Measurements from ENCODE around the gene SIX6.
"Not testable (repeated sequence)": the region's sequence is repeated elsewhere in the genome, so short reads cannot be mapped to it uniquely, and the experiment has no call there.

Gene SIX6

GRCh38 chr14:60508707-60509437 is at the start of gene SIX6:
Gene SIX6 (plus strand): TSS chr14:60509146. CDS start chr14:60509399, 253 bp downstream.
- no peak for DNase-seq

- DNase-seq = not testable (repeated sequence)
These were observed 28.7 kb upstream of the SIX6 start for GRCh38 chr14:60480248-60480647.

GRCh38 chr14:60482743-60483142 is 26.2 kb upstream of the SIX6 start:
- DNase-seq = no peak

GRCh38 chr14:60485057-60485597 is 23.8 kb upstream of the SIX6 start:
- no peak for DNase-seq

GRCh38 chr14:60485598-60486251 is 23.2 kb upstream of the SIX6 start, which contains the start of gene C14orf39:
Gene C14orf39 (minus strand): TSS chr14:60486063. CDS start chr14:60485078, 985 bp downstream.
- no peak for DNase-seq

- DNase-seq = no peak
These were observed 21.7 kb upstream of the SIX6 start for GRCh38 chr14:60487211-60487610.

GRCh38 chr14:60488175-60488574 is 20.8 kb upstream of the SIX6 start:
- DNase-seq = no peak

GRCh38 chr14:60490270-60490669 is 18.7 kb upstream of the SIX6 start:
- DNase-seq = no peak

GRCh38 chr14:60495946-60496345 is 13.0 kb upstream of the SIX6 start:
- no peak for DNase-seq

- no peak for DNase-seq
These were observed 6.4 kb upstream of the SIX6 start for GRCh38 chr14:60502541-60502940.

GRCh38 chr14:60505448-60505847 is 3.5 kb upstream of the SIX6 start:
- DNase-seq = no peak

GRCh38 chr14:60506010-60506409 is 2.9 kb upstream of the SIX6 start:
- no peak for DNase-seq

- DNase-seq = no peak
These were observed 2.4 kb upstream of the SIX6 start for GRCh38 chr14:60506462-60506984.

- no peak for DNase-seq
These were observed 1.7 kb upstream of the SIX6 start for GRCh38 chr14:60506985-60507829.

GRCh38 chr14:60508363-60508706 is 611 bp upstream of the SIX6 start:
- DNase-seq = no peak

GRCh38 chr14:60509438-60510253 is 700 bp downstream of the SIX6 start:
- DNase-seq = no peak

GRCh38 chr14:60510254-60510950 is 1.5 kb downstream of the SIX6 start:
- no peak for DNase-seq

GRCh38 chr14:60510951-60511599 is 2.1 kb downstream of the SIX6 start:
- DNase-seq = no peak

- DNase-seq = no peak
These were observed 3.2 kb downstream of the SIX6 start for GRCh38 chr14:60512126-60512525.

- no peak for DNase-seq
These were observed 4.1 kb downstream of the SIX6 start for GRCh38 chr14:60512973-60513571.

- no peak for DNase-seq
These were observed 5.4 kb downstream of the SIX6 start for GRCh38 chr14:60514378-60514740.
